HG03175 (cell line): ENCODE measurements around the gene CFAP92.
"Not testable (repeated sequence)": the region's sequence is repeated elsewhere in the genome, so short reads cannot be mapped to it uniquely, and the experiment has no call there.

ENCODE experiments used
- ATAC-seq: cut with Tn5 transposase; IDR thresholded peaks from one replicate; pipeline ENCODE4 v1.9.1; 2021; ENCODE audit warnings: mild to moderate bottlenecking, moderate library complexity; ENCODE audit not compliant: unreplicated experiment

CFAP92 gene

GRCh38 chr3:128907706-128908445 is 86.0 kb downstream of the CFAP92 start:
- ATAC-seq, result no peak

GRCh38 chr3:128906804-128907525 is 86.9 kb downstream of the CFAP92 start:
- no peak for ATAC-seq

GRCh38 chr3:128906031-128906803 is 87.7 kb downstream of the CFAP92 start:
- ATAC-seq, result no peak

- ATAC-seq, result no peak
Measured at GRCh38 chr3:128903501-128903900, 90.4 kb downstream of the CFAP92 start.

- ATAC-seq, result no peak
Measured at GRCh38 chr3:128902426-128902825, 91.5 kb downstream of the CFAP92 start.

- no peak for ATAC-seq
Measured at GRCh38 chr3:128895843-128896697, 97.8 kb downstream of the CFAP92 start.

GRCh38 chr3:128889139-128889894 is 104.6 kb downstream of the CFAP92 start:
- no peak for ATAC-seq

GRCh38 chr3:128884992-128885391 is 108.9 kb downstream of the CFAP92 start:
- no peak for ATAC-seq

GRCh38 chr3:128882719-128883118 is 111.2 kb downstream of the CFAP92 start:
- ATAC-seq, result no peak

- no peak for ATAC-seq
Measured at GRCh38 chr3:128881576-128881975, 112.3 kb downstream of the CFAP92 start.

GRCh38 chr3:128880455-128880854 is 113.4 kb downstream of the CFAP92 start:
- ATAC-seq, result not testable (repeated sequence)

GRCh38 chr3:128879991-128880390 is 113.9 kb downstream of the CFAP92 start:
- no peak for ATAC-seq

- ATAC-seq, result peak; percentile 87
Measured at GRCh38 chr3:128879125-128879969, 114.5 kb downstream of the CFAP92 start, which contains the start of gene ACAD9. Gene ACAD9 (plus strand): TSS chr3:128879620. CDS start chr3:128879692, 72 bp downstream.

- peak; percentile 19 for ATAC-seq
Measured at GRCh38 chr3:128878556-128879124, 115.2 kb downstream of the CFAP92 start.

- ATAC-seq, result no peak
Measured at GRCh38 chr3:128878011-128878457, 115.8 kb downstream of the CFAP92 start.

- ATAC-seq, result no peak
Measured at GRCh38 chr3:128875556-128876120, 118.2 kb downstream of the CFAP92 start.

- no peak for ATAC-seq
Measured at GRCh38 chr3:128874481-128875180, 119.2 kb downstream of the CFAP92 start.
